K562 treated with DMSO at 1 percent for 48 hours (cell line): ENCODE measurements around the gene EIF3CL. TPM values are rescaled to one million over a fixed set of nuclear protein-coding genes. Genes with fewer than 3 reads are reported as not detected.

Experiments
- total RNA-seq: library from RNA; unstranded; fragments of 300-600 nt; gene quantifications from 2 replicates; pipeline ENCODE4 v1.2.3, GENCODE V29; 2022; ENCODE audit warnings: low replicate concordance; ENCODE audit errors: extremely low read depth

EIF3CL gene
- total RNA-seq, result 282 TPM in 1 of 2 replicates, not detected in the other

GRCh38 chr16:28403220-28404072 is at the start of gene EIF3CL:
Gene EIF3CL, minus strand, starts transcription at chr16:28403841. Its CDS starts 223 bp downstream, at chr16:28403618.

DNA sequence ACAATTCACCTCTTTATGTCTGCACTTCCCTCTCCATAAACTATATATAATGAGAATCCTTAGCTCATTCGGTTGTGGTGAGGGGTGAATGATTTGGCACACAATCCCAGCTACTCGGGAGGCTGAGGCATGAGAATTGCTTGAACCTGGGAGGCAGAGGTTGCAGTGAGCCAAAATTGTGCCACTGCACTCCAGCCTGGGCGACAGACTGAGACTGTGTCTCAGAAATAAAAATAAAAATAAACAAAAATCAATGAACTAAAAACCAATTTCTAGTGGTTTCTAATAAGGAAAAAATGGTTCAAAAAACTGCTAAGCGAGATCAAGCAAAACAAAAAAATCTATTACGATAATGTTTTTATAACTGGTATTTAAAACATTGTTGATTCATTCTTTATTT is 40.2 kb downstream of the EIF3CL start, which contains the start of gene NPIPB6:
Gene NPIPB6 (minus strand): TSS at position 101 of the 400 bp plus-strand sequence. CDS start 686 bp downstream, outside the sequence.

Other genes starting within 250 kb of the EIF3CL start
- gene XPO6, start 191.9 kb downstream of the EIF3CL start, total RNA-seq, result not detected in 2 replicates
- gene SBK1, start 111.3 kb downstream of the EIF3CL start, total RNA-seq, result not detected in 2 replicates
- not detected in 2 replicates for gene NPIPB6, start 40.3 kb downstream of the EIF3CL start, total RNA-seq
- not detected in 2 replicates for gene NPIPB7, start 68.5 kb upstream of the EIF3CL start, total RNA-seq
- gene CLN3, start 88.2 kb upstream of the EIF3CL start, total RNA-seq, result not detected in 2 replicates
- not detected in 2 replicates for gene APOBR, start 90.8 kb upstream of the EIF3CL start, total RNA-seq
- gene IL27, start 103.0 kb upstream of the EIF3CL start, total RNA-seq, result not detected in 2 replicates
- gene NUPR1, start 135.1 kb upstream of the EIF3CL start, total RNA-seq, result not detected in 2 replicates
- not detected in 2 replicates for gene SGF29, start 150.1 kb upstream of the EIF3CL start, total RNA-seq
- not detected in 2 replicates for gene SULT1A2, start 193.2 kb upstream of the EIF3CL start, total RNA-seq
- not detected in 2 replicates for gene SULT1A1, start 206.2 kb upstream of the EIF3CL start, total RNA-seq
- gene NPIPB8, start 234.2 kb upstream of the EIF3CL start, total RNA-seq, result not detected in 2 replicates